ENCODE data around the gene DLAT. TPM values are rescaled to one million over a fixed set of nuclear protein-coding genes. Genes with fewer than 3 reads are reported as not detected.
"Not testable (repeated sequence)": the region's sequence is repeated elsewhere in the genome, so short reads cannot be mapped to it uniquely, and the experiment has no call there.

Gene DLAT
- total and polyA plus RNA-seq, 8 donors = 1.2 to 36.5 (median 14.3) TPM

DNA sequence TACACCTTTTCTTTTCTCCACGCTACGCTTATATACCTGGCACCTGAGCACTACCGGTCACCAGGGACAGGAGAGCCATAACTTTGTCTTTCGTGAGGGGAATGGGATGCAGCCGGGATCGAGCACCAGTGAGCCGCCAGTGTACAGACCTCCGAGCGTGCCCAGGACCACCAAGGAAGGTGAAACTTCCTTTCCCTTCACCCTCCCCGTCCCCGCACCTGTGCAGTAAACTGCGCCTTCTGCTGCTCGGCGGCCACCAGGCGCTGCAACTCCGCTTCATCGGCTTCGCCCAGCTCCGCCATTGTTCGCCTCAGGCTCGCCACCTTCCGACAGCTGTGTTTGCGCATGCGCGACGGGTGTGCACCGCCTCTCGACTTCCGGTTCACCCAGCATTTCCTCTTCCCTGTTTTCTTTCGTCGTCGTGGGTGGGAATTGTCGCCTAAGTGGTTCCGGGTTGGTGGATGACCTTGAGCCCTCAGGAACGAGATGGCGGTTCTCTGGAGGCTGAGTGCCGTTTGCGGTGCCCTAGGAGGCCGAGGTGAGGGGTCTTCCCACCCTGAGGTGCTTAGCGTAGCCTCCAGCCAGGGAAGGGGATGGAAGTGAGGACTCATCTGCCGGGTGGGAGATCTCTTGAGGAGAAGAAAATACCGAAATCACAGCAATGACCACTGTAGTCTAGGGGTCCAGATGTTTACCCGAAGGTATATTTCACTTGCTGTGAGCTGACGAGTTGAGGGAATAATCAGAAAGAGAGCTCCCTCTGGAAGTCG lies 61.4 kb downstream of the DLAT start, which contains the start of the genes SDHD and TIMM8B:
Gene SDHD, plus strand, starts transcription at position 452 of the 770 bp plus-strand sequence. Its CDS starts 35 bp downstream, at position 487.
Gene TIMM8B, minus strand, starts transcription at position 335 of the 770 bp plus-strand sequence. Its CDS starts 33 bp downstream, at position 302.
- 0 to 1% (median 0%) methylated on average over 42 to 45 of the region's 45 CpGs for WGBS, 5 donors
- TF ChIP-seq EP300 (IDR thresholded peaks at IDR 0.05) (no peak), POLR2A (IDR thresholded peaks at IDR 0.05) (no peak), POLR2AphosphoS5 (IDR thresholded peaks at IDR 0.05) (peak; percentile 79 to 97 (median 82))
- TF ChIP-seq, protein P1, sequence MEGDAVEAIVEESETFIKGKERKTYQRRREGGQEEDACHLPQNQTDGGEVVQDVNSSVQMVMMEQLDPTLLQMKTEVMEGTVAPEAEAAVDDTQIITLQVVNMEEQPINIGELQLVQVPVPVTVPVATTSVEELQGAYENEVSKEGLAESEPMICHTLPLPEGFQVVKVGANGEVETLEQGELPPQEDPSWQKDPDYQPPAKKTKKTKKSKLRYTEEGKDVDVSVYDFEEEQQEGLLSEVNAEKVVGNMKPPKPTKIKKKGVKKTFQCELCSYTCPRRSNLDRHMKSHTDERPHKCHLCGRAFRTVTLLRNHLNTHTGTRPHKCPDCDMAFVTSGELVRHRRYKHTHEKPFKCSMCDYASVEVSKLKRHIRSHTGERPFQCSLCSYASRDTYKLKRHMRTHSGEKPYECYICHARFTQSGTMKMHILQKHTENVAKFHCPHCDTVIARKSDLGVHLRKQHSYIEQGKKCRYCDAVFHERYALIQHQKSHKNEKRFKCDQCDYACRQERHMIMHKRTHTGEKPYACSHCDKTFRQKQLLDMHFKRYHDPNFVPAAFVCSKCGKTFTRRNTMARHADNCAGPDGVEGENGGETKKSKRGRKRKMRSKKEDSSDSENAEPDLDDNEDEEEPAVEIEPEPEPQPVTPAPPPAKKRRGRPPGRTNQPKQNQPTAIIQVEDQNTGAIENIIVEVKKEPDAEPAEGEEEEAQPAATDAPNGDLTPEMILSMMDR (IDR thresholded peaks at IDR 0.05) = peak in 2 of 7 experiments; percentile 8 to 34
- no peaks in the 10 kb centered on the region for H3K9me3 ChIP-seq
- H3K4me1 ChIP-seq = peaks cover 30 to 48% (median 40%) of the 10 kb centered on the region in 4 donors
- peak within 1 kb of the TSS; percentile 79 to 86 (median 85) for H3K27ac ChIP-seq
- peak within 1 kb of the TSS; percentile 73 to 94 (median 82) for H3K4me3 ChIP-seq
- DNase-seq = peak; percentile 95 to 99
- no peaks in the 10 kb centered on the region for H3K27me3 ChIP-seq
- intact Hi-C loops (cut with DNase I; ENCODE audit: low total_unique reads) = no loop called here
- H3K36me3 ChIP-seq = peaks cover 34 to 76% (median 74%) of the 10 kb centered on the region in 4 donors

DNA sequence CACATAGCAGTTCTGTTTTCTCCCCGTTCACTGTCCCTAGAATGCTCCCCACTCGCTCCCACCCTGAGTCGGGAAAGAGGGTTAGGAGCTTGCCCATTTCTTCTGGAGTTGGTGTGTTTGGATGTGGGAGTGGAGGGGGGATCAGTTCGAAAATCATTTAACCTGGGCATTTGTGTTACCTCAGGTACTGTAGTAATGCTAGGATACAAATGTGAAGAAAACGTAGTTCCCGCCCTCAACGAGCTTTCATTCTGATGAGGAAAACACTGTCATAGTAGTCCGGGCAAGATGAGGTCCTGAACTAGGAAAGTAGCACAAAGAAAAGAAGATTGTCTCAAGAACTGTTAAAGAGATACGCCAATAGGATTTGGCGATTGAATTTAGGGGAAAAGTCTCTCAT lies 62.0 kb downstream of the DLAT start:
- no peaks in the 10 kb centered on the region for H3K9me3 ChIP-seq
- TF ChIP-seq EP300 (IDR thresholded peaks at IDR 0.05) (no peak), POLR2AphosphoS5 (IDR thresholded peaks at IDR 0.05) (no peak), POLR2A (IDR thresholded peaks at IDR 0.05) (no peak)
- TF ChIP-seq, protein P1 (IDR thresholded peaks at IDR 0.05) = no peak
- peak overlapping the region; percentile 79 to 86 (median 85) for H3K27ac ChIP-seq
- intact Hi-C loops (cut with DNase I; ENCODE audit: low total_unique reads) = no loop called here
- H3K36me3 ChIP-seq = peaks cover 37 to 76% (median 74%) of the 10 kb centered on the region in 4 donors
- WGBS, 5 donors = 14 to 16% (median 15%) methylated on average over 10 of the region's 10 CpGs
- H3K4me3 ChIP-seq = peak overlapping the region; percentile 73 to 94 (median 82)
- no peaks in the 10 kb centered on the region for H3K27me3 ChIP-seq
- DNase-seq = peak in 1 of 2 donors; percentile 14
- H3K4me1 ChIP-seq = peaks cover 30 to 48% (median 40%) of the 10 kb centered on the region in 4 donors

DNA sequence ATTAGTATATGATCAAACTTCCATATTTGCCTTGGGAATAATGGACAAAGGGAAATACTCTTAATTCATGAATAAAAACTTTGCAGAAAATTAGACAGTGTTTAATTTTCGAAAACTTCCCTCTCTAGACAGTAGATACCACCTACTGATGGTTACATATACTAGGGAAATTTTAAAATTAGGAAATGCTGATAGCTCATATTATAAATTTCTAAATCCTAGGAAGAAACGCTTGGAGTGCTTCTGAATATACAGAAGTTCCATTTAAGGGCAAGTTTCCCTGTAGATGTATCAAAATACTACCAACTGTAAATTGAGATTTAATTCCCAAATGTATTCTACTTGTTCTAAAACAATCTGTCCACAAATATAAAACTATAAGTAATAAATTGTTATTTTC lies 70.1 kb downstream of the DLAT start:
- H3K4me1 ChIP-seq; H3K9me3 ChIP-seq; H3K4me3 ChIP-seq; H3K27me3 ChIP-seq; DNase-seq; intact Hi-C loops (cut with DNase I; ENCODE audit: low total_unique reads); H3K27ac ChIP-seq: not testable (repeated sequence)
- peaks cover 30 to 87% (median 85%) of the 10 kb centered on the region in 4 donors for H3K36me3 ChIP-seq
- 90 to 98% (median 95%) methylated on average over 2 of the region's 2 CpGs for WGBS, 5 donors

DNA sequence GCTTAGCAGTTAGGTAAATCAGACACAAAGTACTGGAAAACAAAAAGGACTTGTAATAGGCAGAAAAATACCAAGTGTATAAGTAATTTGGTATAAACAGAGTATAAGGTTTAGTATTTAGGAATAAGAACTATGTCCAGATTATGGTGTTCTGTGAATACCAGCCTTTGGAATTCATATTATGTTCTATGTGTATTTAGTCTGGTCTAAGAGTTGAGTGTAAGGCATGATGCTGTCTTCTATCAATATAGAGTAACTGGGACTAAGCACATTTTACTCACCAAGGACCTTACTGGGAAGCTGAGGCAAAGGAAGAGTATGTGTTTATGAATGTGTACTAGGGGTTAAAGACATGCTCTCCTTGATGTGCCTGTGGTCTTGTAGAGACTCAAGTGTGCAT lies 71.0 kb downstream of the DLAT start:
- Histone ChIP-seq H3K4me1 (peaks cover 0 to 9% (median 0%) of the 10 kb centered on the region in 4 donors), H3K27me3 (no peaks in the 10 kb centered on the region), H3K36me3 (peaks cover 22 to 78% (median 76%) of the 10 kb centered on the region in 4 donors), H3K27ac (no peak overlapping the region), H3K4me3 (no peak overlapping the region), H3K9me3 (no peaks in the 10 kb centered on the region)
- no peak for DNase-seq
- intact Hi-C loops (cut with DNase I; ENCODE audit: low total_unique reads) = no loop called here
- TF ChIP-seq, protein P1 (IDR thresholded peaks at IDR 0.05) = no peak
- TF ChIP-seq EP300 (IDR thresholded peaks at IDR 0.05) (no peak), POLR2A (IDR thresholded peaks at IDR 0.05) (no peak), POLR2AphosphoS5 (IDR thresholded peaks at IDR 0.05) (no peak)
